T-helper 2 cell treated with Interferon-gamma antibody and Interleukin-4, amounts not matched to agents 5 μg/mL and 100 μg/mL, for 36 hours (primary cell): ENCODE data around the gene NEURL1B.
"Not testable (repeated sequence)": the region's sequence is repeated elsewhere in the genome, so short reads cannot be mapped to it uniquely, and the experiment has no call there.

ENCODE experiments used
- DNase-seq: peaks from one replicate; pipeline ENCODE4 v3.0.0; 2021; ENCODE audit warnings: low spot score
- H3K27ac Mint-ChIP-seq: one replicate; pipeline ENCODE4 v1.8.0; 2021; ENCODE audit warnings: mild to moderate bottlenecking, mixed read lengths
- H3K27me3 Mint-ChIP-seq: one replicate; pipeline ENCODE4 v1.8.0; 2021; ENCODE audit warnings: low read depth, mixed read lengths
- H3K36me3 Mint-ChIP-seq: one replicate; pipeline ENCODE4 v1.8.0; 2021; ENCODE audit warnings: low read depth, mixed read lengths
- H3K4me1 Mint-ChIP-seq: one replicate; pipeline ENCODE4 v1.8.0; 2021; ENCODE audit warnings: low read depth, mixed read lengths
- H3K4me3 Mint-ChIP-seq: one replicate; pipeline ENCODE4 v1.8.0; 2022; ENCODE audit warnings: mild to moderate bottlenecking, moderate library complexity, mixed read lengths
- H3K9me3 Mint-ChIP-seq: one replicate; pipeline ENCODE4 v1.8.0; 2021; ENCODE audit warnings: mixed read lengths

Gene NEURL1B

DNA sequence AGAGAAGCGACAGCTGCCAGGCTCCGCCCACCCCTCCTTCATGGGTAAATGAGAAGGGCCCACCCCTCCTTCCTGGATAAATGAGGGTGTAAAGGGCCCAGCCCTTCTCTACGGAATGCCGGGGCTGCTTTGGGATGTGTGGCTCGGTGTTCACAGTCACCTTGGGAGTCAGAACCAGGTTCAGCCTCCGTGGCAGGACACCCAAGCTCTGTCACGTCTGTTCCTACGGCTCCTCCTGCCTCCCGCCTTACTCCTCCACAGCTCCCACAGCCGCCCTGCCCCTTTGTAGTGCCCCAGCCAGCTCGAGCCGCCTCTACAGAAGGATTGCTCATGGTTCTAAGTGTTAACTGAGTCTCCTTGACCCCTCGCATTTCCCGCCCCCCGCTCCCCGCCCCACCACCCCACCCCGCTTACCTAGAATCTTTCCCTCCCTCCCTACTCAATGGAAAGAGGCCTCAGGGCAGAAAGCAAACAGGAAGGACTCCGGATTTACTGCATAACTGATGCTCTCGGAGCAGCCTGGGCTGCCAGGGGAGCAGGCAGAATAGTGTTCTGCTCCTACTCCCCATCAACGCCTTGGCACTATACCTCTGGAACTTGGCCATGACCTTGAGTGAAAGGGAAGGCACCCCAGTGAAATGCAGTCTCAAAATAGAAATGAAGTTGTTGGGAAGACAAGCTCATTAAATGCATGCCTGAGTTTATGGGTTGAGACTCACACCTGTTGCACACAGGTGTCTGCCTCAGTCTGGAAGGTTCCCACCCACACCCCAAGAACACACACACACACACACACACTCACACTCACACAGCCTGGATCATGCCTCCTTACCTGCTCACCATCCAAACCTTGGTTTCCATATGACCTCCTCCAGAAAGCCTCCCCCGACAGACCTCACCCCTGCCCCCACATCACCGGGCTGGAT is 59.6 kb downstream of the NEURL1B start:
- Mint-ChIP-seq H3K36me3 (no peaks in the 10 kb centered on the region), H3K4me1 (peaks cover 11% of the 10 kb centered on the region), H3K27ac (no peak overlapping the region), H3K4me3 (no peak overlapping the region), H3K27me3 (peaks cover 33% of the 10 kb centered on the region), H3K9me3 (no peaks in the 10 kb centered on the region)
- no peak for DNase-seq

DNA sequence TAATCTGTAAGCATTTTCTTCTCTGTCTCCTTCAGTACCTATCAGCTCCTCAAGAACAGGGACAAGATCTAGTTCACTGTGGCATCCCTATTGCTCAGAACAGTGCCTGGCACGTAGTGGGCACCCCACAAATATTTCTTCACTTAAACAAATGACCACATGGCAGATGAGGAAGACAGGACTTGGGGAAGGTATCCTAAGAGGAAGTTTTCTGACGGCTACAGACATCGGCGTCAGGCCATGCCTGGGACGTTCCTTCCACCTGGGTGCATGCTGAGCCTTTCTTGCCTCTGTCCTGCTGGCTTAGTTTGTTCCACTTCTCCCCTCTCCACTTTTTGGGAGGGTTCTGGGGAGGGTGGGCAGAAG is 60.2 kb downstream of the NEURL1B start:
- Mint-ChIP-seq H3K4me1 (peaks cover 11% of the 10 kb centered on the region), H3K36me3 (no peaks in the 10 kb centered on the region), H3K4me3 (no peak overlapping the region)

DNA sequence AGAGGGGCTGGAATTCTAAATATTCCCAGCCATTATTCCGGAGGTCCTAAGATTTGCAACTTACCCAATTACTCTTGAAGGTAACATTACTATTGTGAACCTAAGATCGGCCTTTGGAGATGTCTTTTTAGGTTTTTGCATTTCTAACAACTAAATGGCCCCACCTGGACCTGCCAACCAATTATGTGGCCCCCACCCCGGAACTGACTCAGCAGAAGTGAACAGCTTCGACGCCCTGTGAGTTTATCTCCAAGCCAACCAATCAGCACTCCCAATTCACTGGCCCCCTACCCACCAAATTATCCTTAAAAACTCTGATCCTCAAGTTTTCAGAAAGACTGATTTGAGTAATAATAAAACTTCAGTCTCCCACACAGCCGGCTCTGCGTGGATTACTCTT is 62.9 kb downstream of the NEURL1B start:
- peaks cover 4% of the 10 kb centered on the region for H3K4me1 Mint-ChIP-seq
- DNase-seq, result no peak
- peaks cover 37% of the 10 kb centered on the region for H3K27me3 Mint-ChIP-seq
- no peaks in the 10 kb centered on the region for H3K36me3 Mint-ChIP-seq
- no peak overlapping the region for H3K4me3 Mint-ChIP-seq
- no peak overlapping the region for H3K27ac Mint-ChIP-seq
- no peaks in the 10 kb centered on the region for H3K9me3 Mint-ChIP-seq

More for the DNA sequence above, 60.2 kb downstream of the NEURL1B start:
- Mint-ChIP-seq H3K9me3 (no peaks in the 10 kb centered on the region), H3K27me3 (peaks cover 37% of the 10 kb centered on the region), H3K27ac (no peak overlapping the region)
- no peak for DNase-seq

DNA sequence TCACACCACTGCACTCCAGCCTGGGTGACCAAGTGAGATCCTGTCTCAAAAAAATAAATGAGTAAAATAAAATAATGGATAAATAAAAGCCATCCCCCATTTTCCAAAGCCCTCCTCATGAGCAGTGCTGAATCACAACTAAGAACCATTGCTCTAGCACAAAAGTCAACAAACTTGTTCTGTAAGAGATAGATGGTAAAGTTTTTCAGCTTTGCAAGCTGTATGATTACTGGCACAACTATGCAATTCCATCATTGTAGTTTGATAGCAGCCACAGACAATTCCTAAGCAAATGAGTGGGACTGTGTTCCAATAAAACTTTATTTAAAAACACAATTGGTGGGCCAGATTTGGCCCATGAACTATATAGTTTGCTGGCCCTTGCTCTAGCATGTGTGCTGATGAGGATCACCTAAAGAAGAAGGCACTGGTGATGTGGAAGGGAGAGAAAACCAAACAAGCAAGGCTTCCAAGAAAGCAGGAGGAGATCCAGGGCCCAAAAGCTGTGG is 64.6 kb downstream of the NEURL1B start:
- H3K27ac Mint-ChIP-seq, result no peak overlapping the region
- H3K36me3 Mint-ChIP-seq, result no peaks in the 10 kb centered on the region
- DNase-seq, result no peak
- peaks cover 29% of the 10 kb centered on the region for H3K27me3 Mint-ChIP-seq
- H3K4me3 Mint-ChIP-seq, result no peak overlapping the region
- H3K4me1 Mint-ChIP-seq, result peaks cover 4% of the 10 kb centered on the region
- no peaks in the 10 kb centered on the region for H3K9me3 Mint-ChIP-seq

DNA sequence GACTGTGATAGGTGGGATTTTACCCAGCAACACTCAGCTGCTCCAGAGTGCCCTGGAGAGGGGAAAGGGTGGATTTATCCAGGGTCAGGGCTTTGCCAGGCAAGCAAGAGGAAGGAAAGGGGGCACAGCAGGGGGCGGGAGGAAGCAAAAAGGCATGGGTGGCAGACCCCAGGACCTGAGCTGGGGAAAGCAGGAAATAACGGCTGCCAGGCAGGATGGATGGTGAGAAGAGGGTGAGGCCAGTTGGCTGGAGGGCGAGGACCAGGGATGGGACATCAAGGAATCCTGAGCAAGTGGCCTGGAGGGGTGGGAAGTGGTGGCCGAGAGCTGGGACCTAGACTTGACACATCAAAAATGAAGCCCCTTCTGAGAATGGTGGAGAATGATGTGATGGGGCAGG is 65.7 kb downstream of the NEURL1B start:
- H3K9me3 Mint-ChIP-seq, result no peaks in the 10 kb centered on the region
- no peaks in the 10 kb centered on the region for H3K4me1 Mint-ChIP-seq
- no peak overlapping the region for H3K4me3 Mint-ChIP-seq
- H3K27ac Mint-ChIP-seq, result no peak overlapping the region
- peaks cover 18% of the 10 kb centered on the region for H3K27me3 Mint-ChIP-seq
- H3K36me3 Mint-ChIP-seq, result no peaks in the 10 kb centered on the region
- DNase-seq, result no peak

DNA sequence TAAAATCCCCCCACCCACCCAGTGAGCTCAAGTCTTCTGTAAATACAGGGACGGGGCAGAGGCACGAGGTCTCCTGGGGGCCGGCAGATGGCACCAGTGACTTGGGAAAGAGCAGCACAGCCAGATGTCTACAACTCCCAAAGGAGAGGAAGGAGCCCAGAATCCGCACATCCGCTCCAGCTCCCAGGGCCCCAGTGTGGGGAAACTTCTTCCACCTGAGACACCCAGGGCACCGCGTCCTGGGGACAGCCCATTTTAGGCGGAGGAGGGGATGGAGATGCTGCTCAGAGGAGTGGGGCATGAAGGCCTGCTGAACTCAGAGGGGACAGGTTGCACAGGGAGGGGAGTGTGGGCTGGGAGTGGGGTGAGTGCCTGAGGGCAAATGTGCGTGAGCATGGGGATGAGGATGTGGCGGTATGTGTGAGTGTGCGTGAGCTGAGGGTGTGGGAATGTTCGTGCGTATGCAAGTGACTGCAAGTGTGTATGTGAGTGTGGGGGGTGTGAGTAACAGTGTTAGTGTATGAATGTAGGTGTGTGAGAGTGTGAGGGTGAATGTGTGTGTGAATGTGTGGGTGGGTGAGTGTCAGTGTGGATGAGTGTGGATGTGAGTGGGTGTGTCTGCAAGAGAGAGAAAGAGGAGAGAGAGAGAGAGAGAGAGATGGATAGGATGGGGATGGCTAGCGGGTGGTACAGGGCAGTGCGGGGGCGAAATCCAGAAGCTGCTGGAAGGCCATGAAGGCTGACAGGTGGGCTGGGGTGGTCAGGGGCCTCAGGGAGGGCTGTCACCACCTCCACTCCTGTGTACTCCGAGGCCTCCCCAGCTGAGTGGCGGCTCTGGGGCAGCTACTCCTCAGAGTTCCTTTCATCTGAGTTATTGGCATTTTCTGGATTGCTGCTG is 66.5 kb downstream of the NEURL1B start:
- Mint-ChIP-seq H3K36me3 (no peaks in the 10 kb centered on the region), H3K27me3 (peaks cover 15% of the 10 kb centered on the region), H3K9me3 (no peaks in the 10 kb centered on the region), H3K4me3 (no peak overlapping the region), H3K27ac (no peak overlapping the region), H3K4me1 (no peaks in the 10 kb centered on the region)
- DNase-seq, result no peak

DNA sequence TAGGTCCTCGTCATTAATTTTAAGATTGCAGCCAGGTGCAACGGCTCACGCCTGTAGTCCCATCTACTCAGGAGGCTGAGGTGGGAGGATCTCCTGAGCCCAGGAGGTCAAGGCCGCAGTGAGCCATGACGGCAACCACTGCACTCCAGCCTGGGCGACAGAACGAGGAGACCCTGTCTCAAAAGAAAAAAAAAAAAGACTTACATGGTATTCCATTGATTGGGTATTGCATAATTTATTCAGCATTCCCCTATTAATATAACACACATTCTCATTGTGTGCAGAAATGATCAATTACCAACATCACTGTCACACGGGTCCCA is 67.1 kb downstream of the NEURL1B start:
- no peaks in the 10 kb centered on the region for H3K9me3 Mint-ChIP-seq
- H3K4me1 Mint-ChIP-seq, result no peaks in the 10 kb centered on the region
- H3K27ac Mint-ChIP-seq, result no peak overlapping the region
- H3K36me3 Mint-ChIP-seq, result no peaks in the 10 kb centered on the region
- peaks cover 10% of the 10 kb centered on the region for H3K27me3 Mint-ChIP-seq
- H3K4me3 Mint-ChIP-seq, result no peak overlapping the region
- no peak for DNase-seq

DNA sequence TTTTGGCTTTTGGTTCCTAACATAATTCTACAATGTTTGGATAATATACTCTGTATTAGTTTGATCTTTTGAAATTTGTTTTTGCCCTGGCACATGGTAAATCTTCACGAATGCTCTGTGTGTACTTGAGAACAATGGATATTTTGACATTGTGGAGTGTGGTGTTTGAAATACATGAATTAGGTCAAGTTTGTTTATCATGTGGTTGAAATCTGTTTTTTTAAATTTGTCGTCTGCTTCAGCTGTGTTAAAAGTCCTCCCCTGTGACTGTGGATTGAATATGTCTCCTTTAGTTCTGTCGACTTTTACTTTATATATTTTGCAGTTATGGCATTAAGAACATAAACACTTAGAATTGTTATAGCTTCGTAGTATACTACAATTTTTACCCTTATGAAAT is 69.6 kb downstream of the NEURL1B start:
- Mint-ChIP-seq H3K9me3 (no peaks in the 10 kb centered on the region), H3K27me3 (peaks cover 4% of the 10 kb centered on the region), H3K4me1 (no peaks in the 10 kb centered on the region), H3K4me3 (no peak overlapping the region), H3K27ac (no peak overlapping the region), H3K36me3 (no peaks in the 10 kb centered on the region)
- no peak for DNase-seq

DNA sequence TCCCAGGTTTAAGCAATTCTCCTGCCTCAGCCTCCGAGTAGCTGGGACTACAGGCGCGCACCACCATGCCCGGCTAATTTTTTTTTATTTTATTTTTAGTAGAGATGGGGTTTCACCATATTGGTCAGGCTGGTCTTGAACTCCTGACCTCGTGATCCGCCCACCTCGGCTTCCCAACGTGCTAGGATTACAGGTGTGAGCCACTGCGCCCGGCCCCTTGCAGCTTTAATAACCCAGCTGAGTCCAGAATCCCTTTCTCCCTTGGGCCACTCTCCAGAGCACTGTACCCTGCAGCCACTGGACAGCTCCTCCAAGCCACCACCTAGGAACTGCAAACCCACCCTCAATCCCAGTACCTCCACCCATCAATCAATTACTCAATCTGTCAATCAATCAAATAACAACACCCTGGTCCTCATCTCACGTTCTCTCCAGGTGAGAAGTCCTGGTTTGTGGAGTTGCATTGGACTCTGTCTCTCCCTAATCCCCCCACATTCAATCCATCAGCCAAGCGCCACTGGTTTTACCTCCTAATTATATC is 70.3 kb downstream of the NEURL1B start:
- H3K27me3 Mint-ChIP-seq, H3K4me1 Mint-ChIP-seq, H3K36me3 Mint-ChIP-seq, H3K9me3 Mint-ChIP-seq, DNase-seq, H3K4me3 Mint-ChIP-seq, H3K27ac Mint-ChIP-seq: not testable (repeated sequence)

DNA sequence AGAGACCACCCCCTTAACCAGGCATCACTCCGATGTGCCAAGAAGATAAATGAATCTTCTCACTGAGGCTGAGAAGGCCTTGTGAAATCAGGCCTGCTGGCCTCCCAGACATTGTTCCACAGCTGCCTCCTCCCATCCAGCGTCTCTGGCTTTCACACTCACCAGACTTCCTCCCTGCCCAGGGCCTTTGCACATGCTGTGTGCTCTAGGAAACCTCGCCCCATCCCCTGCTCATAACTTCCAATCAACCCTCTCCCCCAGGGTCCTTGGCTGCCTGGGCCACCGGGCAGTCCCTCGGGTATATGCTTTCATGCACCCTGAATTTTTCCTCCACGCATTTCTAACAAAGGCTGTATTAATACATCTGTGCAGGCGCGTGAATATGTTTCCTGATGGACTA is 71.5 kb downstream of the NEURL1B start:
- H3K36me3 Mint-ChIP-seq, result no peaks in the 10 kb centered on the region
- H3K4me3 Mint-ChIP-seq, result no peak overlapping the region
- H3K9me3 Mint-ChIP-seq, result no peaks in the 10 kb centered on the region
- no peak for DNase-seq
- H3K27ac Mint-ChIP-seq, result no peak overlapping the region
- peaks cover 2% of the 10 kb centered on the region for H3K4me1 Mint-ChIP-seq
- peaks cover 3% of the 10 kb centered on the region for H3K27me3 Mint-ChIP-seq

DNA sequence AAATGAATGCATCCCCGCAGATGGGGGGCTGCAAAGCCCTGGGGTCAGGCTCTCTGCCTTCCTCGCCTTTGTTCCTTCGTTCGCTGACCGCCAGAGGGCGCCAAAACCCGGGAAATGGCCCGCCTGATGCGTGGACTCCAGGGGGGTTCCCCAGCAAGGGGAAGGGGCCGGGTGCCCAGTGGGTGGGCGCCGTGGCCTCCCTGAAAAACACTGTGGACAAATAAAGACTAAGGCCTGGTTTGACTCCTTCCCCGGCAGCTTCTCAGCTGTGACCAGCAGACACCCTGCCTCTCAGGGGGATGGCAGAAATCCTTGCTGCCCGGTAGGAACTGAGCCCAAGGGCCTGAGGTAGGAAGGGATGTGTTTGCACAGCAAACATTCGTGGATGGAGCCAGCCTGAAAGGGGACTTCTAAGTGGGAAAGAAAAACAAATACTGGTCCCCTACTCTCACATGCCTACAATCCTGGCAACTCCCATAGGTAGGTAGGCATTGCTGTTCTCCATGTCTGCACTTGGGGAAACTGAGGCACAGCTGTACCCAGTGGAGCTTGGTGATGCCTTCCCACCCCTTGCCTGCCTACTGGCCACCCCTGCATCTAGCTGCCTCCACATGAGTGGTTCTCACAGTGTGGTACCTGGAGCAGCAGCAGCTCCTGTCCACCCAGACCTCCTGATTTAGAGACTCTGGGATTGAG is 72.2 kb downstream of the NEURL1B start:
- Mint-ChIP-seq H3K9me3 (no peaks in the 10 kb centered on the region), H3K36me3 (no peaks in the 10 kb centered on the region), H3K27me3 (peaks cover 3% of the 10 kb centered on the region), H3K4me1 (peaks cover 2% of the 10 kb centered on the region), H3K27ac (no peak overlapping the region), H3K4me3 (no peak overlapping the region)
- peak; percentile 48 for DNase-seq

DNA sequence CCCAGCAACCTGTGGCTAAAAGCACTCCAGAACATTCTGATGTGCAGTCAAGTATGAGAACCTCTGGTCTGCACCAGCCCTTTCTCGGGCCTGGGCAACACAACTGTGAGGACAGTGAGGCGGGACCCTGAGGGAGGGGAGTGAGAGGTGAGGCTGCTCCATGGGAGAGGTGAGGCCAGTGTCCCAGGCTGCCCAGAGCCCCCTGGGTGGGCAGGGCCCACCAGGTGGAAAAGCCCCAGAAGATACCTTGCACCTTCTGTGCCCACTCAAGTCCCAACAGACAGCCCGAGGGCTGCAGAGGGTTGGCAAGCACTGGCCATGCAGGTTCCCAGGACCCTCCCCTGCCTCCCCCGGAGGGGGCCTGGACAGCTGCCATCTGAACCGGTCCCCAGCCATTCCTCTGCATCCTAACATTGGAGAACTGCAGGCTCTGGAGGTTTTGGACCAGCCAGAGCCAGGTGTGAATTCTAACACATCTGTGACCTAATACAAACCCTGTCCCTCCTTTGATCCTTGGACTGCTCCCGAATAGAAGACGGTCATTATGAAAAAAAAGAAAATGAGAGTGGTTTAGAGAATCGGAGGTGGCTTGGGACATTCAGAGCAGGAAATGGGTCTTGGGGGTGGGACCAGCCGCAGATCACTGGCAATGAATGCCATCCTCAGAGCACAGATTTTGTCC is 72.9 kb downstream of the NEURL1B start:
- Mint-ChIP-seq H3K36me3 (no peaks in the 10 kb centered on the region), H3K27me3 (peaks cover 3% of the 10 kb centered on the region), H3K27ac (peak overlapping the region; percentile 4), H3K4me3 (no peak overlapping the region), H3K4me1 (peaks cover 2% of the 10 kb centered on the region), H3K9me3 (no peaks in the 10 kb centered on the region)
- no peak for DNase-seq
